Medulla oblongata (tissue), 1 donor: ENCODE results near the gene HOXA10.
A peak's percentile ranks its signal among the peaks of the same experiment; 100 is the strongest.

ENCODE experiments used
- DNase-seq: peaks from one replicate; pipeline ENCODE4 v3.0.0-alpha.2; 2015; ENCODE audit errors: extremely low spot score

The HOXA10 gene

DNA sequence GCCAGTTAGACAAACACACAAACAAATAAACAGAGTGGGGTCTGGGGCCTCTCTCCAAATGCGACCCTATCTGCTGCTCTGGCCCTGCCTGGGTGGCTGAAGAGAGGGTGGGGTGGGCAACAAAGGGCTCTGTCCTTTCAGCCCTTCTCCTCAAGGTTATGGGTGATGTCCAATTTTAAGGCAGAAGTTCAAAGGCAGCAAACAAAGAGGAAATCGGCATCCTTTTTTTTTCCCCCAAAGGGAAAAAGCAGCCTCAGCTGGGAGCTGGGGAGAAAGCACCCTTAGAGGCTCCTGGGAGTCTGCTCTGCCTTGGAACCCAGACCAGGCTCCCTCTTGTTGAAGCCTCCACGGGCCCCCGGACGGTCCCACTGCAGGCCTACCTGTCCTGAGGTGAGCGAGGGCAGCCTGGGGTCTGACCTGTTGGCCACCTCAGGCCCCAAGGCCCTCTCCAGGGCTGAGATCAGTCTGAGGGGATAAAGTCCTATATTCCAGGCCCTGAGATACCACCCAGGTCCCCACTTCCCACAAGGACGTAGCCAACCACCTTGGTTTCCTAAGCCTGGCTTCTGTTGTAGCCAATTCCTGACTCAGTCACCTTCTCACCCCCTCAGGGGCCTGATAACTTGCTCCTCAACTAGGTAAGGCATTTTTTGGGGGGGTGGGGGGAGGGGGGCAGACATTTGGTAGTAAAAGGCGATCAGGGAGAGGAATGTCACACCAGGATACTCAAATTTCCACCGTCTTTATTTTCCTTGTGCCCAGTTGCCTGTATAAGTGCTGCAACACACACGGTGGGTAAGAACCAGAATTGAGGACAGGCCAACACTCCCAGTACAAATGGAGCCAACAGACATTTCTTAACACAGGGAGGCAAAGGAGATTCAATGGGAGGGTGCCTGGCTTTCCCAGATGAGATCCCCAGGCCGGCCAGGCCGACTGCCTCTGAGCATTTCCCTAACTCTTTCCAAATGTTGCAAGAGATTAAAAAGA is 6.6 kb upstream of the HOXA10 start:
- DNase-seq: no peak

DNA sequence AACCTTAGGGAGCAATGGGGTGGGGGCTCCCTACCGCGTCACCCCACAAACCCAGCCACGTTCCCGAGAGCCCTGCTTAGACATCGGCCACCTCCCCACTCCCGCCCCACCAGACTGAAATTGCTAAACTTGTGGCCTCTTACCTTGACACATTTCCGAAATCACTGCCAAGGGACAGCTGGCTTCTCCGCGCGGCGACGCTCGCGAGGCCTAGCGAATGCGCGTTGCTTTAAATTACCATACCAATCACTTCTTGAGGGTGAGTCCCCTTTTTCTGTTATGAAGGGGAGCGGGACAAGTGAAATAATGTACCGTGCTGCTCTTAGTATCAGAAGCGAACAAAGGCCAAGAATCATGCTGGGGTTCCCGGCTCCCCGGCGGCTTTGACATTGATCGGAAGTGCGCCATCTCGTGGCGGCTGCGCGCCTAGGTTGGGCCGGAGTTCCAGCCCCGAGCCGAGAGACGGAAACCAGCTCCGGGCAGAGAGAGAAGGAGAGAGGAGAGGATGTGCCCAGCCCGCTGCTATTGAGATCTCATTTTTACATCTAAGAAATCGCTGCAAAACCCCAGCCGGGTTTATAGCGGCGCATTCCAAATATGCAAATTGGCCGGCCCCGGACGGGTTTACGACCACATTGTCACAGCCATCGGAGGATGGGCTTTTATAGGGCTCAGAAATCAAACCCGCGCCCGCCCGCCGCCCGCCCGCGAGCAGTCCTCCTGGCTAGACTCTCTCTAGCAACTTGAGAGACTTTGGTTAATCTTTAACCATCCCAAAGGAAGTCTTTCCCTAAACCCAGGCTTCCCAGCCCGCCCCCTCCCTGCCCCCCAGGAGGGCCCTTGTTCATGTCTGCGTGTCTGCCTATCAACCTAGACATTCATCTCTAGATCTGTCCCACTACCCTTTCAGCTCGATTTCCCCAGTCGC is 5.6 kb upstream of the HOXA10 start:
- peak; percentile 61 for DNase-seq

DNA sequence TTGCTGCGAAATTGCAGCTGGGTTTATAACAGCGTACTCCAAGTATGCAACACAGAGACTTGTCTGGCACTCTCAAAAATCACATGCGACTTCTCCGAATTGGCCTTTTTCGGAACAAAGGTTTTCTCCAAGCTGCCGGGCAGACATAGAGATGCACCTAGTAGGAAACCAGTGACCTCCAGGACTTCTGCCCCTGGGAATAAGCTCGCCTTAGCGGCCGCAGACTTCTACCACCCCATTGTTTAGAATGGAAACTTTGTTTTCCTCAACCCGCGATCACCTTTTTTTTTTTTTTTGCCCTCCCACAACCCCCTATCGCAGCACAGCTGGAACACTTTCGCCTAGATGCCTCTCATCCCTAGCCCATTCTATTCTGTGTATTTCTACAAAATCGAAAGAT is 4.9 kb upstream of the HOXA10 start:
- DNase-seq: no peak

DNA sequence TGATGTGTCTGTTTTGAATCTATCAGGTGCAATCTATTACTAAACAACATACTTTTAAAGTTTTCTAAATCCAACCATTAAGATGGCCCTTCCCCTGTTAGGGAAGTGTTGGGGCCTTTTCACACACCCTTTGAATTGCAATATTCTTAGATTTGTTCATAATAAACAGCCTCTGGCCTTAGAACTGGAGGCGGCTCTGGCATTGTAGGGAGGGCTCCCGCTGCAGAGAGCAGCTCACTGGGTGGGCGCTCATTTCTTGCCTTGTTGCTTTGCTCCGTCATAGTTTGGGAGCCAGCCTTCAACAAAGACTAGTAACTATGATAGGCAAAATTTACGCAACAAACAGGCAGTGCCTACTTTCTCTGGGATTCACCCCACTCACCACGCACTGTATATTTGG is 4.2 kb upstream of the HOXA10 start:
- no peak for DNase-seq

DNA sequence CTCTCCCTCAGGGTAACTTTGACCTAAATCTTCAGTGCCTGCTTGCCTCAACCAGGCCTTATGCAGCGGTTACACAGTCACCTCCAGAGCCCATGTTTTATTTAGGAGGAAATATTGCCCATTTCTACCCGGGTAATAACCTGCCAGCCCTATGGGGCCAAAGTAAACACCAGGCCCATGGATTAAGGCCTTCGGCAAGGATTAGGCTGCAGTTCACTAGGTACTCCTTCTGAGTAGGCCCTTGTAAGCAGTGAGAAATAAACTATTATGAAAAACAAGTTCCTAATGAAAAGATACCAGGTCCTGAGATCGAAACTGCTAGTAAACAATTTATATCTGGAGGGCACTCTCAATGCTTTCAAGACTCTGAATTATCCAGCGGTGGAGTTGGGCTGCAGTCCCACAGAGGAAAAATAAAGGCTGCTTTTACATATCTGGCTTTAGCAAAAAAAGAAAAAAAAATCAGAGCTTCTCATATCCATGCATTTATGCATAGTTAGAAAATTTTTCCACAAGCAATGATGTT is 3.7 kb upstream of the HOXA10 start:
- no peak for DNase-seq

DNA sequence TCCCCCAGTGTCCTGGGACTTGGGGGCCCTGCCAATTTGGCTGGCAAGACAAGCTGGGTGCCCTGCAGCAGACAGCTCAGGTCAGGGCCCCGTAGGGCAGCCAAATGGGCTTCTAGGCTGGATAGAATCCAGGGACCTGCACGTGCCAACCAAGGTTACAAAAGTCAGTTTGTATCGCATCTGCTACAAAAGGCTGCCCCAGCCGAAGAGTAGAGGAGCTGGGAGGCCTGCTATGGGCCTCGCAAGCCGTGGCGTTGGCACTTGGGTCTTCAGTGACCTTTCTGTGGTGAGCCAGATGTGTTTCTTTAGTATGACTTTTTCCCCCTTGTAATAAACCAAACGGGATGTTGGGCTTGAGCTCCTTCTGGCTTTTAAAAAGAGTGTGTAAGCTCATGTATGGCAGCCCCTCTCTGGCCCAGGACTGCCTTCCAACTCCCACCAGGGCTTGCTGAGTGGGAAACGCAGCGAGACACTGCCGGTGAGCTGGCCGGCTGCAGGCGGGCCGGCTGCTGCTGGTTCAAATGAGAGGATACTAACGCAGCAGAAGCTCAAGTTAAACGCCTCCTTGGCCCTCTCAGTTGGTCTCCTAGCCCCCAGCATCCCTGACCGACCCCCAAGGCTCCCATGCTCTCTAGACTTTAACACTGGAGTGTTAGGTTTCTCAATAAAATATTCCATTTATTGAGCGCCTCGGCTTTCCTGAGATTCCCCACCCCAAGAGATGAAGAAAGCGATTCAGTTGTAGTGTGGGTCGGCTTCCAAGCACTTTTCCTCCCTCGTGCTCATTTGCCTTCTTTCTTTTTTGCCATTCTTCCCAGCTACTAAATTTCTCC is 3.1 kb upstream of the HOXA10 start:
- no peak for DNase-seq

DNA sequence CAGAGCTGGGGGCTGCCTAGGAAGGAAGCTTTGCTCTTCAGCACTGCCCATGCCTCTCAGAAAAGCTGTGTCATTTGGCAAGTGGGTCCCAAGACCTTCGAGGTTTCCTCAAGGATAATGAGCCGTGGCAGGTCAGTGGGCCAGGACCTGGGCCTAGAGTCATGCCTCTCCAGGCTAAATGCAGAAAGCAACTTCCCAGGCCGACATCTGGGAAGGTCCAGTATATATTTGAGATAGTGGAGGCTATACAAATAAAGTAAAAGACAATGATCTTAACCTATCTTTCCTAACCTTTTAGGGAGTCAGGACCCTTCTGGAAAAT is 2.4 kb upstream of the HOXA10 start:
- no peak for DNase-seq

DNA sequence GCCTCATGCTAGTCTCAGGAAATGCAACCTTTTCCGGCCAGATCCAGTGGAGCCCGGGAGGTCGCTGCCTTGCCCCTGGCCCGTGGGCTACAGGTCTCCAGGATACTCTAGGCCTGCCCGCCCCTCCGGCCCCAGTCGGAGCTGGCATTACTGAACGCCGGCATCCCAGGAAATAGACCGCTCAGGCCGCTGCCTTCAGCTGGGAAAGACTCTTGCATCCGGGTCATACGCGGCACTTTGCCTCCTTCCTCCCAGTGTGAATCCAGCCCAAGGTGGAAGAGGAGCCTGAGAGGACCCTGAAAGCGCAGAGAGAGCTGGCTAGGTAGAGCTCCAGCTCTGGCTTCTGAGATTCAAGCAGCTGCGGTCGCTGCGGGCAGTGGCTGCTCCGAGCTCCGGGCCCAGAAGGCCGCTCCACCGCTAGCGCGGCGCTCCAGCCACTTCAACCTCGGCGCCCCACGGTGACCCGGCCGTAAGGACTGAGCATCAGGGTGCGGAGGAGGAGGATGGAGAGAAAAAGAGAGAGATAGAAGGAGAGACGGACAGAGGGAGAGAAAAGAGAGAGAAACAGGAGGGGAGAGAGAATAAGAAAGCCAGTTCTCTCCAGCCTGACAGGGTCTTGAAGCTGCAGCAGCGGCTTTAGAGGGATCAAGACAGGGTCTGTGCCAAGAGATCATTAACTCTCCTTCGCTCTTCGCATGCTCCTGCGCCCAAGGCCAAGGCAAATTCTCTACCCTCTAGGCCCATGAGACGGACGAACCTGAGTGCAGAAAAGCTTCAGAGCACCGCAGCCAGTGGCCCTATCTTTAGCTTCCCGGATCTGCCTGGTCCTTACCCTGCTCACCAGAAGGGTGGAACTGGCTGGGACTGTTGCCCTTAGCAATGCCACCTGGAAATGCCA is 1.8 kb upstream of the HOXA10 start:
- no peak for DNase-seq

DNA sequence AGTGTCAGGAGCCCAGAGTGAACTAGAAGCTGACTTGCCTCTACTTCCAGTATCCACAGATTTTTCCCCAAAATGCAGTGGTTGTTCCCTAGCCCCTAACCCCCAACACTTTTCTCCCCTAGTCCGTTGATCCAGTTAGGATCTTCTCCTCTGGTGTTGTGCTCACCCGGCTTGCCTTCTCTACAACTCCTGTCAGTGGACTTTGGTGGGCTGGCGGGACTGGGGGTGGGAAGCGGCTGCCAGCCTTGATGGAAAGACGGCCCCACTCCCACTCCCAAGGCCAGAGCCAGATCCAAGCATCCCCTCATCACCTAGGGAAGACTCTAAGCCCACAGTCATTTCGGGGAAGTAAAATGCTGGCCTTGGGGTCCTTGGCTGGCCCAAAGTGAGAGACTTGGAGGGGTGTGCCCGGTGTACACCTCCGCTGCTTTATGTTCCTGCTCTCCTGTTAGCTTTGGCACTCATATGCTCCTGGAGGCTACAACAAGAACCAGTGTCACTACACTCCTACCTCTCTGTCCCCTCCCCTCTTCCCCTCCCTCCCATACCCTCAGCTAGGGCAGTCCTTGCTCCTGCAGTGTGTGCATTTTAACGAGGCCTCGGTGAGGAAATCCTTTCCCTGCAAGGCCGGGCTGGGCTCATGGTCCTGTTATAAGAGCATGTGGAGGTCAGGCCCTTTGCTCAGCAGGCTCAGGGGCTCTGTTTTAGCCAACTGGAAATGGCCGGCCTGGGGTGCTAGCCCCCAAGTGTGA is 930 bp upstream of the HOXA10 start:
- DNase-seq: no peak

DNA sequence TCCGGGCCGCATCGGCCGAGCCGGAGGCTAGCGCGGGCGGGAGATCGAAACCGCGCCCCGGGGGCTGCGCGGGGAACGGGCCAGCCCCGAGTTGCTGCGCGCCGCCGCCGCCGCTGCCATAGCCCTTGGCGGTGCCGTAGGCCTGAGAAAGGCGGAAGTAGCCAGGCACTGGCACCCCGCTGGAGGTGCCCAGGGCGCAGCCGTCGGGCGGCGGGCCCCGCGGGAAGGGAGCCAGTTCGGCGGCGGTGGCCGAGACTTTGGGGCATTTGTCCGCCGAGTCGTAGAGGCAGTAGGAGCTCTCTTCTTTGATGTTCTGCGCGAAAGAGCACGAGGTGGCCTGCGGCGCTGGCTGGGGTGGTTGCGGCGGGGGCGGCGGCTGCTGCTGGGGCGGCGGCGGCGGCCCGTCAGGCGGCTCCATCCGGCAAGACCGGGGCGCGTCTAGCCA is 587 bp downstream of the HOXA10 start:
- DNase-seq: no peak

DNA sequence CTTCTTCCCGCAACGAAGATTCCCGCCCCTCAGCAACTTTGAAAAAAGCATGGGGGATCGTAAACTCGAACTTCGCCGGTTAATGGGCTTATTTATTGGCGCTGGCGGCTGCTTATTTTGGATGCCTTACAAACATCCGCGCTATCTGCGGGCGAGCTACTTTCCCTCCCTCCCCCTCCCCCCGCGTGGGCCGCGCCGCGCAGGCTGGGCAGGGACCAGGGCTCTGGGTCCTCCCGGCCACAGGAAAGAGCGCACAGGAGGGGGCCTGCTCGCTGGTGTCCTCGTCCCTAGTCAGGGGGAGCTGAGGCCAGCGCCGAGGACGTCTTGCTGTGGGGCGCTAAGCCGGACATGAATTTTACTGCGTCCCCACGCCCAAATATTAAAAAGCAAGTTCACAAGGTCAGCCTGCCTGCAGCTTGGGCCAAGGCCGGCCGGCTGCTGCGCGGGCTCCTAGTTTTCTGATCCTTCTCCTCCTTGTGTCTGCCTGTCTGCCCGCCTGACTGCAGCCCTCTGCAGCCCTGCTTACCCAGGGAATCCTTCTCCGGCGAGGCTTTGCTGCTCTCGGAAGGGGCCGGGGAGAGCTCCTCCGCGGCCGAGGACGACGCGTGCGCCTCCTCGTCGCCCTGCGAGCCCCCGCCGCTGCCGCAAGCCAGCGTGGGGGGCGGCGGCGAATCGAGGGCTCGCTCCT is 1.2 kb downstream of the HOXA10 start:
- no peak for DNase-seq

DNA sequence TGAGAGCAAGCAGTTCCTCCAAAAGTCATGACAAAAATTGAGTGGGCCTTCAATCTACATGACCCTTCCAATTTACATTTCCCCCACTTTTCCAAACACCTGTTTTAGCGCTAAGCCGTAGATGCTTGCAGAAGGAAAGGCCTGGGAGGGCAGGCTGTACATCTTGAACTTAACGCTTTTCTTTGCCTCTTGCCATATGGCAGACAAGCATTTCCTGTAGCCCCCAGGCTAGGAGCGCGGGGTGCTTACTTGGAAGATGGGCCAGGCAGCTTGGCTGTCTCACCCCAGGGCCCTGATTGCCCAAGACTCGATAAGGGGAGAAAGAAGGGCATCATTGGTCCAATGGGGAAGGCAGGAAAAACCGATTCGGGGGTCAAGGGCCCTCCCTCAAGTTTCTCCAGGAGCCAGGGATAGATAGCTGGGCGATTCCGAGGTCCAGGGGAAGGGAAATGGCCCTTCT is 1.8 kb downstream of the HOXA10 start:
- DNase-seq: no peak

DNA sequence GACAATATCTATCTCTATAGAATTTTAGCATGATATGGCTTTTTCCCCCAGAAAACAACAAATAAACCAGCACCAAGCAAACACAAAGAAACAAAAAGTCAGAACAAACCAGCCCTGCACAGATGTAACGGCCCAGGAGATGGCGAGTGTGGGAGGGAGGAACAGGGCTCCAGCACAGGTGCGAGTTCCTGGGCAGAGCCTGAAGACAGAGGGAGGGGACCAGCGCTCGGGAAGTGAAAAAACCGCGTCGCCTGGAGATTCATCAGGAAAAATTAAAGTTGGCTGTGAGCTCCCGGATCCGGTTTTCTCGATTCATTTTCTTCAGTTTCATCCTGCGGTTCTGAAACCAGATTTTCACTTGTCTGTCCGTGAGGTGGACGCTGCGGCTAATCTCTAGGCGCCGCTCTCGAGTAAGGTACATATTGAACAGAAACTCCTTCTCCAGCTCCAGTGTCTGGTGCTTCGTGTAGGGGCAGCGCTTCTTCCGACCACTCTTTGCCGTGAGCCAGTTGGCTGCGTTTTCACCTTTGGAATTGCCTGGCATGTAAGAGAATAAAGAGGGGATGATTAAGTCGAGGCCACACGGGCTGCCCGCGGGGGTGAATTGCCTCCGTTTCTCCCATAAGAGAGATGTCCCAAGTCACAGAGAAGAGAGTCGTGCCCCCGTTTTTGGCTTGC is 2.3 kb downstream of the HOXA10 start:
- no peak for DNase-seq

DNA sequence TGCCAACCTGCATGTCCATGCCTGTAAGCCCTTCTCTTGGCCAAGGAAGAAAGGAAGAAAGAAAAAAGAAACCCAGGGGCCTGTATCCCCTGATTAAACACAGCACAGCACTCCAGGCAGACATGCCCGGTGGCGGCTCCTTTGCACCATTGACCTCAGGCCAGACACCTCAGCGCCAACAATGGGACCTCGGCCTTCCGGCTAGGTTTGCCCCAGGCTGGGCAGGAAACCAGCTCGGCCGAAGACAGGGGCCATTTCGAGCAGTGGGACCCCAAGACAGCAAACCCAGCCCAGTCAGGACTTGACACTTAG is 2.8 kb downstream of the HOXA10 start:
- no peak for DNase-seq

DNA sequence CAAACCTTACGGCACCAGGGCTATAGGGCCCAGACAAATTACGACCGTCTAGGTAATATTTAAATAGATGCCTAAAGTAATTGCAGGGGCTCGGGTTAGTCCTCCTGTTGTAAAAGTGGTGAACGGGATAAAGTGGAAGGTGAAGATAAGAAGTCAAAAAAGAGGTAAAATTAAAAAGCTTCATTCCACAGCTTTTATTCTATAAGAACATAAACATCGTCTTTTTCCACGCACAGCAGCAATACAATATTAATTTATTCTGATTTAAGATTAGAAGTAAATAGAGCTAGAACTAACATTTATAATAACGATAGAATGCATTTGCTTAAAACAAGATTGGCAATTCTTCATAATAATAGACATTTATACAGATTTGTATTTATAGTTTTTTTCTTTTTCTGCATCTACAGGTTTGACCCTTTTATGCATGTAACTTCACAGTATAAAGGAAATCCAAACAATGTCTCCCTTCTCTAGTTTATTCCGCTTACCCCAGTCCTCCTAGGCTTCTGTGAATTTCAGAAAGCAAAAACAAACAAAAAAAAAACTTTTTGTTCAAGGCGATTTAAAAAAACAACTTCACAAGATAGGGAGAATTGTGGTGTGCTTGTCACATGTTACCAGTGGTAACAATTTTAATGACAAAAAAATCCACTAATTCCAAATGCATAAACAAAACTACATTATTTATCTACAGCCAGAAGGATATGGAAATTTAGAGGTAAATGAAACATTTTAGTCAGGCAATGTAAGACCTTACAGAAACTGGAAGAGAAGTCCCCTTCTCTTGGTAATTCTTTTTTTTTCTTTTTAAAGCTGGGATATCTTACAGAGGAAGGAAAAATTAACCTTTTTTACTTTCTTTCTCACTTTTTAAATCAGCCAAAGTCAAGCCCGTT is 3.4 kb downstream of the HOXA10 start:
- no peak for DNase-seq

DNA sequence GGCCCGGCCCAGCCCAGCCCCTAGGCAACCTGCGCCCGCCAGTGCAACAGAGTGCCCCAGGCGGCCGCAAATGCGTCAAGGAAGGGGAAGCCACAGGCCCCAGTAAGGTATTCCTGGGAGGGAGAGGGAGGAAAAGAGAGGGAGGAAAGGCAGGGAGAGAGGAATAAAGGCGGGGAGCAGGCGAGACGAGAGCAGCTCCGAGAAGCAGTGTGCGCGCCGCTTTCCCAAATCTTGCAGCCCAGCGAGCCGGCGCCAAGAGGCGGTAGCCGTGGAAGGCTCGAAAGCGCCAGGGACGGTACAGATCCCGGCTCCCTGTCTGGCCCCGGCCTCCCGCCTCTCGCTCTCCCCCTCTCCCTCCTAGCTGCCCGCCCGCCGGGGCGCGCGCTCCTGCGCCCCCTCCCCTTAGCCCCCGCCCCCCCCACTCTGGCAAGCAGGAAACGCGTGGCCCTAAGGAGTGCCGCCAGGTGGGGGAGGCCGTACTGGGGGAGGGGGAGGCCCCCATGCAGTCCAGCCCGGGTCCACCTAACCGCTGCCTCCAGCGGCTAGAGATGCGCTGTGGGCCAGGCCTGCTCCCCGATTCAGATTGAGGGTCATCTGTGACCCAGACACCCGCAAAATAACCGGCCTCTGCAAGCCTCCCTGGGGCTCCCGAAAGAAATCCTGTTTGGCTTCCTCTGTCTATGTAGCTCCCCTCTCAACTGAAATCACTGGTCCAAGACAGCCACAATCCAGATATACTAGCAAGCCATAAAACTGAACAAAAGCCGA is 4.3 kb downstream of the HOXA10 start:
- DNase-seq: no peak
